CD4-positive, alpha-beta T cell treated with Interleukin-6 for 4 hours (primary cell): ENCODE data around the gene PDS5A.
"Not testable (repeated sequence)": the region's sequence is repeated elsewhere in the genome, so short reads cannot be mapped to it uniquely, and the experiment has no call there.

Source experiments
- DNase-seq: peaks from one replicate; pipeline ENCODE4 v3.0.0-alpha.2; 2020; ENCODE audit warnings: mixed read lengths

The PDS5A gene

DNA sequence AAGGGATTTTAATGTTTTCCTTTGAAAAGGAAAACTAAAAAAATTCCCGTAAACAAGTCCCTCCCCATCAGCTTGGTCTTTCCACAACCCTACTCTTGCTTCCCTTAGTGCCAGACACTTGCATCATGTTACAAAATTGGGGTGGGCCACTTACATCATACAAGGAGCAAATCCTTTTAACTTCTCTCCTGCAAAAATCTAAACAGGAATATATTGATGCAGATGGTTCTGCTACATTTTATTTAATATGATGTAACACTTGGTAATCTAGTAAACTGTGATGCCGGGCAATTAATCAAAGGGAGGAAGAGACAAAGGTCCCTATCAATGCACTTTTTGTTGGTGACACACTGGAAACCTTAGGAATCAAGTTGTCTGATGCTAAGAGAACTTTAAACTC, 154.5 kb downstream of the PDS5A start:
- DNase-seq: no peak

GRCh38 chr4:39822662-39823061, 155.0 kb downstream of the PDS5A start:
- DNase-seq: no peak

DNA sequence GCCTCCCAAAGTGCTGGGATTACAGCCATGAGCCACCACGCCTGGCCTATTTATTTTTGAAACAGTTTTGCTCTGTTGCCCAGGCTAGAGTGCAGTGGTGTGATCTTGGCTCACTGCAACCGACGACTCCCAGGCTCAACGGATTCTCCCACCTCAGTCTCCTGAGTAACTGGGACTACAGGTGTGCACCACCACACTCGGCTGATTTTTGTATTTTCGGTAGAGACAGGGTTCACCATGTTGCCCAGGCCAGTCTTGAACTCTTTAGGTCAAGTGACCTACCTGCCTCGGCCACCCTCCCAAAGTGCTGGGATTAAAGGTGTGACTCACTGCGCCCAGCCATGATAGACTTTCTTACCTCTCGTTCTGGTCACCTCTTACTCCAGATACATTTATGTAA, 155.8 kb downstream of the PDS5A start:
- no peak for DNase-seq

DNA sequence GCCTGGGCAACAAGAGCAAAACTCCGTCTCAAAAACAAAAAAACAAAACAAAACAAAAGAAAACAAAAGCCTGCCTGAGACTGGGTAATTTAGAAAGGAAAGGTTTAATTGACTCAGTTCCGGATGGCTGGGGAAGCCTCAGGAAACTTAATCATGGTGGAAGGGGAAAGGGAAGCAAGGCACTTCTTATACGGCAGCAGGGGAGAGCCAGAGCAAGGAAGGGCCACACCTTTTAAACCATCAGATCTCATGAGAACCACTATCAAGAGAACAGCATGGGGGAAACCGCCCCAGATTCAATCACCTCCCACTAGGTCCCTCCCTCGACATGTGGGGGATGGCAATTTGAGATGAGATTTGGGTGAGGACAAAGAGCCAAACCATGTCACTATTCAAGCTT, 157.5 kb downstream of the PDS5A start:
- DNase-seq: no peak

DNA sequence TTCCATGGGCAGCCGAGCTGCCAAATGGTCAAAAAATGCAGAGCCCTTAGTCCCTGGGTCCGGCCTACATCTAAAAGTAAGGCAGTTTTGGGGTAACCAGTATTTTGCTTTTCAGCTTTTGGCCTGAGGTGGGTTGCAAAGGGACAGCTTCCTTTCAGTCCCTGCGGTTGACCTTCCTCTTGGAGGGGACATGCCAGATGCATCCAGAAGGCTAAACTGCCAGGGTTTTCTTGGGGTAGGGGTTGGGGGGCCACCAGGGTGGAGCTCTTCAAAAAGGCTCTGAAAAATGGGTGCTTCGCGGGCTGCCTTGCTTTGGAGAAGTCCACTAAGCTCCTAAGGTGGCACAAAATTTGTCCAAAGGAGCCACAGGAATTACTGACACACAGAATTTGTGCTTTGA, 159.1 kb downstream of the PDS5A start:
- DNase-seq: no peak

GRCh38 chr4:39814403-39815185, 163.1 kb downstream of the PDS5A start:
- no peak for DNase-seq

- DNase-seq: not testable (repeated sequence)
Measured at GRCh38 chr4:39813761-39814160, 163.9 kb downstream of the PDS5A start.

DNA sequence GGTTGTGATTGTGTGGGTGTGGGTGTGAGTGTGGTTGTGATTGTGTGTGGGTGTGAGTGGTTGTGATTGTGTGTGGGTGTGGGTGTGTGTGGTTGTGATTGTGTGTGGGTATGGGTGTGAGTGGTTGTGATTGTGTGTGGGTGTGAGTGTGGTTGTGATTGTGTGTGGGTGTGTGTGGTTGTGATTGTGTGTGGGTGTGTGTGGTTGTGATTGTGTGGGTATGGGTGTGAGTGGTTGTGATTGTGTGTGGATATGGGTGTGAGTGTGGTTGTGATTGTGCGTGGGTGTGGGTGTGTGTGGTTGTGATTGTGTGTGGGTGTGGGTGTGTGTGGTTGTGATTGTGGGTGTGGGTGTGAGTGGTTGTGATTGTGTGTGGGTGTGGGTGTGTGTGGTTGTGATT, 164.7 kb downstream of the PDS5A start:
- not testable (repeated sequence) for DNase-seq

DNA sequence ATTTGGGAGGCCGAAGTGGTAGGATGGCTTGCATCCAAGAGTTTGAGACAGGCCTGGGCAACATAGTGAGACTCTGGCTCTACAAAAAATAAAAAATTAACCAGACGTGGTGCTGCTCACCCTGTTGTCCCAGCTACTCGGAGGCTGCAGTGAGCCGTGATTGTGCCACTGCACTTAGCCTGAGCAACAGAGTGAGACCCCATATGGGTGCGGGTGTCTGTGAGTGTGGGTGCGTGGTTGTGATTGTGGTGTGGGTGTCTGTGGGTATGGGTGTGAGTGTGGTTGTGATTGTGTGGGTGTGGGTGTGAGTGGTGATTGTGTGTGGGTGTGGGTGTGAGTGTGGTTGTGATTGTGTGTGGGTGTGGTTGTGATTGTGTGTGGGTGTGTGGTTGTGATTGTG, 165.2 kb downstream of the PDS5A start:
- no peak for DNase-seq

GRCh38 chr4:39808231-39808749, 169.4 kb downstream of the PDS5A start:
- DNase-seq: no peak

DNA sequence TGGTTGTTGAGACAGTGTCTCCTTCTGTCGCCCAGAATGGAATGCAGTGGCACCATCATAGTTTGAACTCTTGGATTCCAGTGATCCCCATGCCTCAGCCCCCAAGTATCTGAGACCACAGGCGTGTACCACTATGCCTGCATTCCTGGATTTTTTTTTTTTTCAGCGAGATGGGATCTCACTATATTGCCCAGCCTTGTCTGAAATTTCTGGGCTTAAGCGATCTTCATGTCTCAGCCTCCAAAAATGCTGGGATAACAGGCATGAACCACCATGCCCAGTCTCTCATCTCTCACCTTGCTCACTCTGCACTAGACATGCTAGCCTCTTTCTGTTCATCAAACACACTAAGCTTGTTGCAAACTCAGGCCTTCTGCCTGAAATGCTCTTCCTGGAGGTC, 175.7 kb downstream of the PDS5A start:
- no peak for DNase-seq

GRCh38 chr4:39792976-39793375, 184.7 kb downstream of the PDS5A start:
- DNase-seq: not testable (repeated sequence)

DNA sequence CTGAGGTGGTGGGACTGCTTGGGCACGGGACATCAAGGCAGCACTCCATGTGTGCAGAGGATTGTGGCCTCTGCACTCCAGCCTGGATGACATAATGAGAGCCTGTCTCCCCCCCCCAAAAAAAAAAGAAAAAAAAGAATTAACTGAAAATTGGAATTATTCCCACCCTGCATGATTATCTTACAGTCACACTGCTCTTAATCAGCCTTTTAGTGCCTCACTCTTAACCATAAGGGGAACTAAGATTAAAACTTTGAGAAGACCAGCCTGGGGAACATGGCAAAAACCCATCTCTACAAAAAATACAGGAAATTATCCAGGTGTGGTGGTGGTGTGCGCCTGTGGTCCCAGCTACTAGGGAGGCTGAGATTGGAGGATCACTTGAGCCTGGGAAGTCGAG, 185.2 kb downstream of the PDS5A start:
- no peak for DNase-seq

DNA sequence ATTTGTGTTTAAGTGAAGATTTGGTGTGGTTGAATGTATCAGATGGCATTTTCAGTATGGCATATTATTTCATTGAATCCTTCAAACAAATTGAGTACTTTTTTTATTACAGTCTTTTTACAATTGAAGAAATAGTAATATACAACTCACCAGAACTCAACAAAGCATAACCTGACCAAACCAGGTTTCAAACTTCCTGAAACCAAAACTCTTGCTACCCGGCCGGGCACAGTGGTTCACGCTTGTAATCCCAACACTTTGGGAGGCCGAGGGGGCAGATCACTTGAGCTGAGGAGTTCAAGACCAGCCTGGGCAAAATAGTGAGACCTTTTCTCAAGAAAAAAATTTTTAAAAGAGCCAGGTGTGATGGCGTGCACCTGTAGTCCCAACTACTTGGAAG, 185.6 kb downstream of the PDS5A start:
- DNase-seq: no peak

- no peak for DNase-seq
Measured at GRCh38 chr4:39786838-39787237, 190.9 kb downstream of the PDS5A start.

DNA sequence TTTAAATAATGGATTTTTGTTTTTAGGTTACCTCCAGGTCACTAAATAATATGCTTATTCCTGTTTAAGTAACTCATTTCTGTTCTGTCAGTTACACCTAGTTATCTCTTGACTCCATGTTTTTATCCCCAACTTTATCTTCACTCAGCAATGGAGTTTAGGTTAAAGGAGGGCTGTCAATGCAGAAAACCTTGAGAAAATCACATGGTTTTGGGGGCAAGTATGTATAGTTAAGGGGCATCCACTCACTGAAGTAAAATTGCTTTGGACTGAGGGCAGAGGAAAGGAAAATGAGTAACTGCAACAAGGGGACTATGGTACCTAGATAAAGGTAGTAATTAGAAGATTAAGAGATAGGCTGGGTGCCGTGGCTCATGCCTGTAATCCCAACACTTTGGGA, 192.6 kb downstream of the PDS5A start:
- no peak for DNase-seq

- not testable (repeated sequence) for DNase-seq
Measured at GRCh38 chr4:39781988-39782387, 195.7 kb downstream of the PDS5A start.
